Panc1 (cell line): ENCODE data around the gene ASTN2.

Source experiments
- TCF7L2 ChIP-seq: IDR thresholded peaks from 2 replicates; pipeline ENCODE4 v1.6.1; 2011; ENCODE audit warnings: mild to moderate bottlenecking, low read depth, low read length, inconsistent platforms
- TF ChIP-seq, protein P1 (sequence below): fragments of 450-650 bp; IDR thresholded peaks from 2 replicates; pipeline ENCODE4 v1.5.1; 2017; ENCODE audit warnings: mild to moderate bottlenecking

DNA sequence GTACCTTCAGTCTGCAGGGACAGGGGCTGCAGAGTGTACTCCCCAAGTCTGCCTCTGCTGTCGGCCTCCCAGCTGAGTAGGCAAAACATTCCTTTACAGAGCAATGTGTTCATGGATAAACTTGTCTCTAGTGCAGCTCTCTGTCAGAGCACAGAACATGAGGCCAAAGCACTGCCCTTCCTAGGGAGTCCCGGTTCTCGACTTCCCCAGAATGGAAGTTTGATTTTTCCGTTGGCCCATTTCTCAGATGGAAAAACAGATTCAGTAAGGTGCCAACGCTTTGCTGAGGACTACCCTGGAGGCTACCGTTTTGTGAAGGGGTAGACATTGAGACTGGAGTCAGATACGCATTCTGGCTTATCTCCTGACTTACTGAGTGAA lies 728.2 kb downstream of the ASTN2 start:
- TF ChIP-seq, protein P1, sequence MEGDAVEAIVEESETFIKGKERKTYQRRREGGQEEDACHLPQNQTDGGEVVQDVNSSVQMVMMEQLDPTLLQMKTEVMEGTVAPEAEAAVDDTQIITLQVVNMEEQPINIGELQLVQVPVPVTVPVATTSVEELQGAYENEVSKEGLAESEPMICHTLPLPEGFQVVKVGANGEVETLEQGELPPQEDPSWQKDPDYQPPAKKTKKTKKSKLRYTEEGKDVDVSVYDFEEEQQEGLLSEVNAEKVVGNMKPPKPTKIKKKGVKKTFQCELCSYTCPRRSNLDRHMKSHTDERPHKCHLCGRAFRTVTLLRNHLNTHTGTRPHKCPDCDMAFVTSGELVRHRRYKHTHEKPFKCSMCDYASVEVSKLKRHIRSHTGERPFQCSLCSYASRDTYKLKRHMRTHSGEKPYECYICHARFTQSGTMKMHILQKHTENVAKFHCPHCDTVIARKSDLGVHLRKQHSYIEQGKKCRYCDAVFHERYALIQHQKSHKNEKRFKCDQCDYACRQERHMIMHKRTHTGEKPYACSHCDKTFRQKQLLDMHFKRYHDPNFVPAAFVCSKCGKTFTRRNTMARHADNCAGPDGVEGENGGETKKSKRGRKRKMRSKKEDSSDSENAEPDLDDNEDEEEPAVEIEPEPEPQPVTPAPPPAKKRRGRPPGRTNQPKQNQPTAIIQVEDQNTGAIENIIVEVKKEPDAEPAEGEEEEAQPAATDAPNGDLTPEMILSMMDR: no peak
- no peak for TF ChIP-seq TCF7L2
